AG08396 (cell line): ENCODE data around the gene DRG2.

Experiments
- DNase-seq: peaks from one replicate; pipeline ENCODE4 v3.0.0; 2012; ENCODE audit warnings: low spot score, mixed read lengths

DRG2 gene

GRCh38 chr17:18117533-18117932 is 29.8 kb downstream of the DRG2 start:
- no peak for DNase-seq

DNA sequence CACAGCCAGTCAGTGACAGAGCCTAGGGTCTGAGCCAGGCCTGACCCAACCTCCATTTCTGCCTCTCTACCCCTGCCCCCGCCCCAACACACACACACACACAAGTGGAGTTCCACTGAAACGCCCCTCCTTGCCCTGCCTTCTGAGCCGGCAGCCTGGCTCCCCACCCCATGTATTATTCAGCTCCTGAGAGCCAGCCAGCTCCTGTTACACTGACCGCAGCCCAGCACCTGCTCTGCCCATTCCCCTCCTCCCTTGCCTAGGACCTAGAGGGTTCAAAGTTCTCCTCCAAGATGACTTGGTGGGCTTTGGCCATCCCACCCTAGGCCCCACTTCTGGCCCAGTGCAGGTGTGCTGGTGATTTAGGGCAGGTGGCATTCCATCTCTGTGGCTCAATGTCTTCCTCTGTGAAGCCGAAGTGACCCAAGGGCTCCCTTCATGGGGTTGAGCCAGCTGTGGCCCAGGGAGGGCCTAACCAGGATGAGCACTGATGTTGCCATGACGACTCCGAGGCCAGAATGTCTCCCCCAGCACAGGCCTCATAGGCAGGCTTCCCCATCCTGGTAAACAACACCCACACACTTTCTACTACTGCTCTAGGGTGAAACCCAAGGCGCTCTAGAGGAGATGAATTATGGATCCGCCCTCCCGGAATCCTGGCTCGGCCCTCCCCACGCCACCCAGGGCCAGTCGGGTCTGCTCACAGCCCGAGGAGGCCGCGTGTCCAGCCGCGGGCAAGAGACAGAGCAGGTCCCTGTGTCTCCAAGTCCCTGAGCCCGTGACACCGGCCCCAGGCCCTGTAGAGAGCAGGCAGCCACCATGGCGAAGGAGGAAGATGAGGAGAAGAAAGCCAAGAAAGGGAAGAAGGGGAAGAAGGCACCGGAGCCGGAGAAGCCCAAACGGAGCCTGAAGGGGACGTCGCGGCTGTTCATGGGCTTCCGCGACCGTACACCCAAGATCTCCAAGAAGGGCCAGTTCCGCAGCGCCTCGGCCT is 30.5 kb downstream of the DRG2 start:
- no peak for DNase-seq

GRCh38 chr17:18119166-18119745 is 31.5 kb downstream of the DRG2 start:
- no peak for DNase-seq

DNA sequence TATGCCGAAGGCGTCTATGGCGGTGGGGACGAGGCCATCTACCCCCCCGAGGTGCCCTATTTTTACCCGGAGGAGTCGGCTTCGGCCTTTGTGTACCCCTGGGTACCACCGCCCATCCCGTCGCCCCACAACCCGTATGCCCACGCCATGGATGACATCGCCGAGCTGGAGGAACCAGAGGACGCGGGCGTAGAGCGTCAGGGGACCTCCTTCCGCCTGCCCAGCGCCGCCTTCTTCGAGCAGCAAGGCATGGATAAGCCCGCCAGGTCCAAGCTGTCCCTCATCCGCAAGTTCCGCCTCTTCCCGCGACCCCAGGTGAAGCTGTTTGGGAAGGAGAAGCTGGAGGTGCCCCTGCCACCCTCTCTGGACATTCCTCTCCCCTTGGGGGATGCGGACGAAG is 32.2 kb downstream of the DRG2 start:
- no peak for DNase-seq

DNA sequence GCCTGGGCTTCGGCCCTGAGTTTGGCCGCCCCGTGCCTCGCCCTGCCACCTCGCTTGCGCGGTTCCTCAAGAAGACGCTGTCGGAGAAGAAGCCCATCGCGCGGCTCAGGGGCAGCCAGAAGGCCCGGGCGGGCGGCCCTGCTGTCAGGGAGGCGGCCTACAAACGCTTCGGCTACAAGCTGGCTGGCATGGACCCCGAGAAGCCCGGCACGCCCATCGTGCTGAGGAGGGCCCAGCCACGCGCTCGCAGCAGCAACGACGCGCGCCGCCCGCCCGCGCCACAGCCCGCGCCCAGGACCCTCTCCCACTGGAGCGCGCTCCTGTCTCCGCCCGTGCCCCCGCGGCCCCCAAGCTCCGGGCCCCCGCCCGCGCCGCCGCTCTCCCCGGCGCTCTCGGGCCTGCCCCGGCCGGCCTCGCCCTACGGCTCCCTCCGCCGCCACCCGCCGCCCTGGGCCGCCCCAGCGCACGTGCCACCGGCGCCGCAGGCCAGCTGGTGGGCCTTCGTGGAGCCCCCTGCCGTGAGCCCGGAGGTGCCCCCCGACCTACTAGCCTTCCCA is 32.8 kb downstream of the DRG2 start:
- DNase-seq, result no peak

- no peak for DNase-seq
Observed at GRCh38 chr17:18121144-18121910, 33.6 kb downstream of the DRG2 start.

DNA sequence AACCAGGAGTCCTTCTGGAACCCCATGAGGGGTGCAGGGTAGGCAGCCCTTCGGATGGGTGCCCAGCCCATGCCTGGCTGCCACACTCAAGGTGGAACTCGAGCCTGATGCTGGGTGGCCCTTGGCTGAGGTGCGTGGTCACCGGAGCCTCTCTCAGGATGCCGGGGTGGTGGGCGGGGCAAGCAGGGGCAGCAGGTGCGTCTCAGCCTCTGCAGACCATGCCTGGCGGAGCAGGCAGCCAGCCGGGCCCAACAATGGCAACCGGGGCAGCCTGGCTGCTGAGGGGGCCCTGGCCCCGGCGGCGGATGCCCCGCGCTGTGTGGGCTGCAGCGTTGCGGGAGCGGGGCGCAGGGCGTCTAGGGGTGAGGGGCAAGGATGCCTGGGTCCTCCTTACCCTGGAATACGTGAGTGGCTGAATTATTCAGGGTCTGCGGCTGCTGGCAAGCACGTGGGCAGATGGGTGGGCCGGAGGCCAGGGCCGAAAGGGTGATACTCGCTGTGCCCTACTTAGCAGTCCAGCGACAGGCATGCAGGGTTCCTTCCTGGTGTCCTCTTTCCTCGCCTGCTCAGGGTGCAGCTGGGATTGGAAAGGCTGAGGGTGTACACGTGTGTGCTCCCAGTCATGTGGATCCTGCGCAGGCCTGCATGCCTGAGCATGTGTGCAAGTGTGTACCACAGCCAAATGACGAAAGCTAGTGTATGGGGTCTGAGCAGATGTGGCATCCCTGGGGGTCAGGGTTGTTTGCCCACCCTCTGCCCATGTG is 35.4 kb downstream of the DRG2 start:
- DNase-seq, result no peak

DNA sequence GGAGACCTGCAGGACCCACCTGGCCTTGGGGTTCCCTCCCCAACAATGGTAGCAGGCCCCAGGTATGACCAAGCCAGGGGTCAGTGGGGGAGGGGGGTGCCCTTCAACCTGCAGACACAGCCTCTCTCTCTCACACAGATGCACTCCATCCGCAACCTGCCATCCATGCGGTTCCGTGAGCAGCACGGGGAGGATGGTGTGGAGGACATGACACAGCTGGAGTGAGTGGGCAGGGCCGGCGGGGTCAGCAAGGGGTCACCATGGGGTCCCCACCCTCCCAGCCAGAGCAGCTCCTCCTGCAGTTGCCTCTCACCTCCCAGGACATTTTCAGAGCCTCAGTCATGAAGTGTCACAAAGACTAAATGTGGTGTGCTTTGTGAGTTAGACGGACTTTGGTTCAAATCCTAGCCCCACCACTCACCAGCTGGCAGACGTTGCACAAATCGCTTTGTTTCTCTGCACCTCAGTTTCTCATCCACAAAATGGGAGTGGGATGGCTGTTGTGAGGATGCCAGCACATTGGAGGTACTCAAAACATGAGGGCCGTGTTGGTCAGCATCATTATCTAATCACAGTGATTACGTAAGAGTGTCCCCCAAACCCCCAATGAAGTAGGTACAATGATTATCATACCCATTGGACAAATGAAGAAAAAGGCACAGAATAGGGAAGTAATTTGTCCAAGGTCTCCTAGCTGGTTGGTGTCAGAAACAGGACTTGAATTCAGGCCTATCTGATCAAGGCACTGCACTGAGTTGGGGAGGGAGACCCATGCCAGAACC is 36.8 kb downstream of the DRG2 start:
- DNase-seq, result no peak

DNA sequence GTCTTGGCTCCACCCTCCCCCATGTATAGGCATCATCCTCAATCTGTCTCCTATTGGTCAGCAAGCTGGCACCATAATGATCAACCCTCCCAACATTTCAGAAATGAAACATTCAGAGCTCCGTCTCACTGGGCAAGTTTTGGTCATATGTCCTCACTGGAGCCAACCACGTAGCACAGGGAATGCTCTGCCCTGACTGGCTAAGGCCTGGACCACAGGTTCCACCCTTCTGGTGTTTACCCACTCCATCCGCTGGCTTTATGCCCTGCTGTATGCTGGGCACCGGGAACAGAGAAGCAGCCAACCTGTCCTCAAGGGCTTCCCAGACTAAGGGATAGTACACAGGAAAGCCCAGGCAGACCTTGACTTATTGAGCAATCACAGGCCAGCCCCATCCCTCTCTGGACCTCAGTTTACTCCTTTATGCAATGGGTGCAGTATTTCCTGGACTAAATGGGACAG is 41.3 kb downstream of the DRG2 start:
- DNase-seq, result peak; percentile 71

DNA sequence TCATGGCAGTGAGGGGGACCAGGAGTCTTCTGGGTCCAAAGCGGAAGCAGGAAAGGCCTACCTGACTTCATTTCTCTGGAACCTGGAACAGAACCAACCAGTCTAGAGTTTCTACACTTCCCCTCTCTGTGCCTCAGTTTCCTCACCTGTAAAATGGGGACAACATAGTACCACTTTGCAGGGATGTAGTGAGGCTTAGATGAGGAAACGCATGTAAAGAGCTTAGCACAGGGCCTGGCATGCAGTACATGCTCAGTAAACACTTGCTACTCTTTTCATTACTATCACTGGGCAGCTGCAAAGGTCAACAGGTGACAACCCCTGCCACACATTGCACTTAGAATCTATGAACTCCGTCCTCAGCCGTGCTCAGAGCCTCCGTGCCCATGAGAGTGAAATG is 45.0 kb downstream of the DRG2 start:
- DNase-seq, result no peak

- DNase-seq, result no peak
Observed at GRCh38 chr17:18136357-18136756, 48.6 kb downstream of the DRG2 start.

GRCh38 chr17:18138065-18138749 is 50.5 kb downstream of the DRG2 start:
- no peak for DNase-seq

GRCh38 chr17:18139092-18139491 is 51.3 kb downstream of the DRG2 start:
- DNase-seq, result no peak

- no peak for DNase-seq
Observed at GRCh38 chr17:18139498-18139897, 51.8 kb downstream of the DRG2 start.

DNA sequence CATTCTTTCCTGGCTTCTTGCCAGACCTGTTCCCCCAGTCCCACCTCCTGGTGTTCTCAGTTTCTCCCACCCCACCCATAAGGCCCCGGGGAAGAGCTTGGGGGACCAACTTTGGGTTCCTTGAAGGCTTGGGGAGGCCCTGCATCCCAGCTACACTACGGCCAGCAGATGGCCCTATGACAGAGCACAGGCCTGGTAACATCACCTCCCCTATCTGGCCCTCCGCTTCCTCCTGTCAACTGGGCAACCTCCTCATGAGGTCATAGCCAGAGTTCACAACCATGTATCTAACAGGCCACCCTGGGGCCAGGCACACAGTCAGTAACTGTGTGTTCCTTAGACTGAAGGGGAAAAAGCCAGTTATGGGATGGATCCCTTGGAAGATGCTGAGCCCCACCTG is 52.2 kb downstream of the DRG2 start:
- no peak for DNase-seq

DNA sequence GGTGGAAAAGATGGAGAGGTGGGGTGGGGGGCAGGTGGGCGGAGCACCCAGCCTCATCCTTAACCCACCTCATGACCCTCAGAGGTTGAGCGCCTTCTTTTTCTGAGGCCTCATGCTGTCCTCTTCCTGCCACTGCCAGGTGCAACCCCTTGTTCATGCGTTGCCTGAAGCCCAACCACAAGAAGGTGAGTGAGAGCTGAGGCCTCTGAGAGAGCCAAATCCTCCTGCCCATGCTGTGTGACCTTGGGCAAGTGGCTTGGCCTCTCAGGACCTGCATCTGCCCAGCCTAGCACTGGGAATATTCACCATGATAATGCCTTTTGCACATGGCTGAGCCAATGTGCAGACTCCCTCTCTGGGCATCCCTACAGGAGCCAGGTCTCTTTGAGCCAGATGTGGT is 52.9 kb downstream of the DRG2 start:
- DNase-seq, result no peak

DNA sequence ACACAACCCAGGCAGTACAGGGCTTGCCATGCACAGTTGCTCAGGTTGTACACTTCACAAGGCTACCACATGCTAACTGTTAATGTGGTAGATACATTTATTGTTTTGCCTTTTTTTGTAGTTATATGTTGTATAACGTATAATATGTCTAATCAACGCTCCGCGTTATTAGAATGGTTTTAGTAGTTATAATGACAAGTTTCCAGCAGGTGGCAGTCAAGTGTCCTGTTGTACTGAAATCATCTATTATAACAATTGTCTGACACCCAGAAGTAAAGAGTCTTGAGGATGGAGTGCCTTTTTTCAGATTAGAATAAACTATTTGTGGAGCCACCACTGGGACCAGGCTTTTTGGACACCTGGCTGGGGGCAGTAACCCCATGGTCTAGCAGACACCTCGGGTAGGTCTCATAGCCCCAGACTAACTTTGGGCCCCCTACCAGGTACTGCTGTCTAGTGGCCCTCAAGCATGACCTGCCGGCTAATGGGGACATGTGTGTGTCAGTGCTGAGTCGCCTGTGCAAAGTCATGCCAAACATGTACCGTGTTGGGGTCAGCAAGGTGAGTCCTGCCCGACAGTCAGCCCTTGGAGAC is 53.6 kb downstream of the DRG2 start:
- DNase-seq, result peak; percentile 70

DNA sequence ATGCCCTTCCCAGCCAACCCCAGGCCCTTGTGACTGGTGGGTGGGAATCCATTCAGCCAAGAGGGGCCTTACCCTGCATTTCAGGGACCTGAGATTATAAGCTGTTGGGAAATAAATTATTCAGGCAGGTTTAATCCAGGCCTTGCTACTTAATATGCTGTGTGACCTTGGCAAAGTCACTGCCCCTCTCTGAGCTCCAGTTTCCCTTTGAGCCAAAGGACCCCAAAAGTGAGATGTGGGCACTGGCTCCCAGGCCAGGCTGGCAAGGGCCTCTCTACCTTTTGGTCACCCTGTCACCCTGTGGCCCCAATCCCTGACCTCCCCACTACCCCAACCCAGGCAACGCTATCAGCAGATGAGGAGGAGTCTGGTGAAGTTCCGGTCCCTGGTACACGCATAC is 54.7 kb downstream of the DRG2 start:
- no peak for DNase-seq

- DNase-seq, result no peak
Observed at GRCh38 chr17:18143044-18143936, 55.5 kb downstream of the DRG2 start.
